Esophagus muscularis mucosa (tissue), 4 donors: ENCODE results near the gene ATF7. TPM values are rescaled to one million over a fixed set of nuclear protein-coding genes. Genes with fewer than 3 reads are reported as not detected.
A peak's percentile ranks its signal among the peaks of the same experiment; 100 is the strongest.

Experiments used
- DNase-seq: peaks from one replicate; pipeline ENCODE4 v3.0.0-alpha.2; 2017; ENCODE audit errors: extremely low spot score
- H3K27ac ChIP-seq, 4 donors: fragments of 200-600 bp; sonication (generic); replicated peaks in 1 of 4; 1 replicate in 3 of 4; 2 replicates in 1 of 4; pipeline ENCODE4 v1.5.1; 2016 to 2019; ENCODE audit warnings: mild to moderate bottlenecking in 1 of 4
- H3K27me3 ChIP-seq, 4 donors: fragments of 200-600 bp; sonication (generic); one replicate each; pipeline versions ENCODE4 v1.5.1 to v1.6.0; 2016 to 2019
- H3K36me3 ChIP-seq, 4 donors: fragments of 200-600 bp; sonication (generic); one replicate each; pipeline ENCODE4 v1.5.1; 2016 to 2019
- H3K4me1 ChIP-seq, 4 donors: fragments of 200-600 bp; sonication (generic); one replicate each; pipeline ENCODE4 v1.5.1; 2016 to 2019
- H3K4me3 ChIP-seq, 4 donors: fragments of 200-600 bp; sonication (generic); 1 replicate in 2 of 4; 2 replicates in 2 of 4; pipeline ENCODE4 v1.5.1; 2016 to 2019; ENCODE audit warnings: mild to moderate bottlenecking in 4 of 4, moderate library complexity in 1 of 4
- H3K9me3 ChIP-seq, 4 donors: fragments of 200-600 bp; sonication (generic); 1 replicate in 3 of 4; 2 replicates in 1 of 4; pipeline ENCODE4 v1.5.1; 2016 to 2019
- CTCF ChIP-seq, 3 experiments: fragments of 200-600 bp in 2 of 3; fragments of 450-650 bp in 1 of 3; sonication (generic) in 2 of 3; IDR thresholded peaks; one replicate each; pipeline ENCODE4 v1.5.1; 2017 to 2019; ENCODE audit warnings: antibody characterized with exemption in 3 of 3, mild to moderate bottlenecking in 2 of 3, moderate library complexity in 1 of 3
- EP300 ChIP-seq: sonication (generic); formaldehyde crosslinking; IDR thresholded peaks from one replicate; pipeline ENCODE4 v1.6.1; 2017; ENCODE audit warnings: antibody characterized with exemption
- POLR2A ChIP-seq: fragments of 450-650 bp; IDR thresholded peaks from one replicate; pipeline ENCODE4 v1.6.1; 2017; ENCODE audit warnings: antibody characterized with exemption, moderate library complexity, mild to moderate bottlenecking, low read depth
- POLR2AphosphoS5 ChIP-seq, 2 donors: sonication (generic); formaldehyde crosslinking; IDR thresholded peaks; one replicate each; pipeline ENCODE4 v1.6.1; 2017; ENCODE audit warnings: antibody characterized with exemption in 2 of 2
- WGBS: methylation state at CpG from one replicate; pipeline ENCODE4 v1.1.5; 2018; 5-methylcytosine and 5-hydroxymethylcytosine counted together
- intact Hi-C: fragments of 100-400 bp; cut with DNase I; formaldehyde crosslinking; loops from one replicate; pipeline ENCODE4 v1.15.1; 2023
- total RNA-seq, 4 donors: library from RNA; depleted of rRNA; stranded (reverse); fragments of >200 nt; gene quantifications; one replicate each; pipeline versions ENCODE4 v1.1.0 to v1.2.1, GENCODE V29; 2016

ATF7 gene
- total RNA-seq, 4 donors from 2014 or later, result 23.5 to 43.6 (median 37.1) TPM

GRCh38 chr12:53577941-53578352 is 48.2 kb downstream of the ATF7 start:
- no peaks in the 10 kb centered on the region for H3K27me3 ChIP-seq

GRCh38 chr12:53575502-53576249 is 50.5 kb downstream of the ATF7 start:
- no peak overlapping the region for H3K4me3 ChIP-seq
- 63% methylated on average over 3 of the region's 3 CpGs for WGBS
- no peak for TF ChIP-seq EP300
- no peak for TF ChIP-seq POLR2AphosphoS5 (IDR thresholded peaks at IDR 0.05)
- TF ChIP-seq POLR2A, result no peak
- TF ChIP-seq CTCF (IDR thresholded peaks at IDR 0.05), result no peak
- H3K27ac ChIP-seq, result peak overlapping the region in 3 of 4 donors; percentile 16 to 51 (median 36)
- H3K27me3 ChIP-seq, result no peaks in the 10 kb centered on the region
- peaks cover 10 to 58% (median 31%) of the 10 kb centered on the region in 4 donors for H3K4me1 ChIP-seq
- intact Hi-C loops, result no loop called here
- no peaks in the 10 kb centered on the region for H3K9me3 ChIP-seq
- DNase-seq, result no peak
- peaks cover 0 to 11% (median 5%) of the 10 kb centered on the region in 4 donors for H3K36me3 ChIP-seq

More at GRCh38 chr12:53577941-53578352, 48.2 kb downstream of the ATF7 start:
- WGBS, result 83% methylated on average over 4 of the region's 4 CpGs
- Histone ChIP-seq H3K36me3 (peaks cover 0 to 9% (median 2%) of the 10 kb centered on the region in 4 donors), H3K9me3 (no peaks in the 10 kb centered on the region), H3K4me1 (peaks cover 10 to 55% (median 29%) of the 10 kb centered on the region in 4 donors), H3K4me3 (no peak overlapping the region), H3K27ac (no peak overlapping the region)
- no peak for DNase-seq
- intact Hi-C loops, result no loop called here
- TF ChIP-seq POLR2A (no peak), POLR2AphosphoS5 (IDR thresholded peaks at IDR 0.05) (no peak), EP300 (no peak), CTCF (IDR thresholded peaks at IDR 0.05) (no peak)

- intact Hi-C loops, result no loop called here
- no peak for DNase-seq
- Histone ChIP-seq H3K9me3 (no peaks in the 10 kb centered on the region), H3K4me1 (peaks cover 10 to 68% (median 50%) of the 10 kb centered on the region in 4 donors), H3K4me3 (no peak overlapping the region), H3K27me3 (no peaks in the 10 kb centered on the region), H3K36me3 (peaks cover 0 to 12% (median 4%) of the 10 kb centered on the region in 4 donors), H3K27ac (no peak overlapping the region)
- 89% methylated on average over 8 of the region's 8 CpGs for WGBS
- TF ChIP-seq POLR2AphosphoS5 (IDR thresholded peaks at IDR 0.05) (no peak), EP300 (no peak), CTCF (IDR thresholded peaks at IDR 0.05) (no peak), POLR2A (no peak)
Observed at GRCh38 chr12:53572134-53572758, 53.9 kb downstream of the ATF7 start.

GRCh38 chr12:53571295-53571694 is 54.9 kb downstream of the ATF7 start:
- DNase-seq, result no peak
- H3K27me3 ChIP-seq, result no peaks in the 10 kb centered on the region
- TF ChIP-seq POLR2A (no peak), EP300 (no peak), CTCF (IDR thresholded peaks at IDR 0.05) (no peak), POLR2AphosphoS5 (IDR thresholded peaks at IDR 0.05) (no peak)
- peaks cover 7 to 66% (median 43%) of the 10 kb centered on the region in 4 donors for H3K4me1 ChIP-seq
- no peak overlapping the region for H3K4me3 ChIP-seq
- H3K27ac ChIP-seq, result no peak overlapping the region
- H3K9me3 ChIP-seq, result no peaks in the 10 kb centered on the region
- peaks cover 0 to 9% (median 3%) of the 10 kb centered on the region in 4 donors for H3K36me3 ChIP-seq
- intact Hi-C loops, result no loop called here
- 96% methylated on average over 2 of the region's 2 CpGs for WGBS
